H9 (cell line): ENCODE measurements around the gene CEP131. TPM values are rescaled to one million over a fixed set of nuclear protein-coding genes. Genes with fewer than 3 reads are reported as not detected.

Experiments used
- DNase-seq: peaks from one replicate; pipeline ENCODE4 v3.0.0-alpha.2; 2017
- H2AFZ ChIP-seq: one replicate; pipeline ENCODE4 v1.6.1; 2013; ENCODE audit warnings: mild to moderate bottlenecking, low read length, control low read depth, moderate library complexity
- H2AK5ac ChIP-seq: 2 replicates; pipeline ENCODE4 v1.6.1; 2013; ENCODE audit warnings: low read length, control low read depth, mixed read lengths; ENCODE audit not compliant: insufficient read length
- H2BK120ac ChIP-seq: one replicate; pipeline ENCODE4 v1.6.1; 2013; ENCODE audit warnings: low read depth, mild to moderate bottlenecking, low read length, control low read depth, inconsistent platforms; ENCODE audit not compliant: poor library complexity, severe bottlenecking
- H2BK12ac ChIP-seq: 2 replicates; pipeline ENCODE4 v1.6.1; 2013; ENCODE audit warnings: low read length, control low read depth, mixed read lengths, low read depth; ENCODE audit not compliant: insufficient read length
- H2BK15ac ChIP-seq: 2 replicates; pipeline ENCODE4 v1.6.1; 2013; ENCODE audit warnings: low read depth, low read length, control low read depth
- H2BK20ac ChIP-seq: one replicate; pipeline ENCODE4 v1.6.1; 2013; ENCODE audit warnings: low read depth, mild to moderate bottlenecking, low read length, control low read depth, inconsistent platforms; ENCODE audit not compliant: poor library complexity, severe bottlenecking
- H2BK5ac ChIP-seq: 2 replicates; pipeline ENCODE4 v1.6.1; 2013; ENCODE audit warnings: low read length, control low read depth, mixed read lengths; ENCODE audit not compliant: insufficient read length
- H3K14ac ChIP-seq: 2 replicates; pipeline ENCODE4 v1.6.1; 2013; ENCODE audit warnings: low read length, control low read depth; ENCODE audit not compliant: insufficient read depth
- H3K18ac ChIP-seq: 2 replicates; pipeline ENCODE4 v1.6.1; 2013; ENCODE audit warnings: low read depth, mild to moderate bottlenecking, mixed read lengths, low read length, control low read depth; ENCODE audit not compliant: insufficient read length
- H3K23ac ChIP-seq: 2 replicates; pipeline ENCODE4 v1.6.1; 2013; ENCODE audit warnings: low read length, control low read depth, mixed read lengths, low read depth; ENCODE audit not compliant: insufficient read length
- H3K23me2 ChIP-seq: 2 replicates; pipeline ENCODE4 v1.6.1; 2013; ENCODE audit warnings: low read depth, mild to moderate bottlenecking, mixed read lengths, low read length, control low read depth; ENCODE audit not compliant: insufficient read length, poor library complexity, severe bottlenecking
- H3K27ac ChIP-seq: 2 replicates; pipeline ENCODE4 v1.5.1; 2013; ENCODE audit warnings: low read length, control low read depth, mixed read lengths, low read depth; ENCODE audit not compliant: insufficient read length
- H3K27me3 ChIP-seq: 2 replicates; pipeline ENCODE4 v1.6.1; 2013; ENCODE audit warnings: low read length, control low read depth, inconsistent platforms; ENCODE audit not compliant: insufficient read depth
- H3K4ac ChIP-seq: 2 replicates; pipeline ENCODE4 v1.6.1; 2013; ENCODE audit warnings: low read depth, mild to moderate bottlenecking, control low read depth, inconsistent platforms, low read length, moderate library complexity
- H3K4me1 ChIP-seq: 2 replicates; pipeline ENCODE4 v1.6.1; 2013; ENCODE audit warnings: low read length, control low read depth, inconsistent platforms; ENCODE audit not compliant: insufficient read depth
- H3K4me2 ChIP-seq: 2 replicates; pipeline ENCODE4 v1.6.1; 2013; ENCODE audit warnings: low read length, control low read depth, mixed read lengths; ENCODE audit not compliant: insufficient read length, insufficient read depth
- H3K56ac ChIP-seq: 2 replicates; pipeline ENCODE4 v1.6.1; 2013; ENCODE audit warnings: low read depth, mild to moderate bottlenecking, mixed read lengths, low read length, control low read depth; ENCODE audit not compliant: insufficient read length
- H3K79me1 ChIP-seq: 2 replicates; pipeline ENCODE4 v1.6.1; 2013; ENCODE audit warnings: low read depth, mild to moderate bottlenecking, moderate library complexity, low read length, control low read depth, inconsistent platforms; ENCODE audit not compliant: insufficient read depth, poor library complexity, severe bottlenecking
- H3K79me2 ChIP-seq: 2 replicates; pipeline ENCODE4 v1.6.1; 2013; ENCODE audit warnings: low read length, control low read depth, inconsistent platforms; ENCODE audit not compliant: insufficient read depth
- H3K9ac ChIP-seq: 2 replicates; pipeline ENCODE4 v1.6.1; 2013; ENCODE audit warnings: low read length, control low read depth, mixed read lengths; ENCODE audit not compliant: insufficient read length; ENCODE audit errors: extremely low read depth
- H3K9me3 ChIP-seq: one replicate; pipeline ENCODE4 v1.6.1; 2013; ENCODE audit warnings: low read depth, low read length, inconsistent platforms; ENCODE audit not compliant: control insufficient read depth
- H3T11ph ChIP-seq: one replicate; pipeline ENCODE4 v1.6.1; 2013; ENCODE audit warnings: mild to moderate bottlenecking, low read length, control low read depth, inconsistent platforms
- H4K20me1 ChIP-seq: one replicate; pipeline ENCODE4 v1.6.1; 2013; ENCODE audit not compliant: control insufficient read depth, insufficient read length, insufficient read depth
- H4K5ac ChIP-seq: 2 replicates; pipeline ENCODE4 v1.6.1; 2013; ENCODE audit warnings: low read depth, mild to moderate bottlenecking, mixed read lengths, low read length, control low read depth; ENCODE audit not compliant: insufficient read length
- H4K8ac ChIP-seq: replicated peaks from 2 replicates; pipeline ENCODE4 v1.6.1; 2013; ENCODE audit warnings: low read length, control low read depth, mixed read lengths, low read depth; ENCODE audit not compliant: insufficient read length
- H4K91ac ChIP-seq: 2 replicates; pipeline ENCODE4 v1.6.1; 2013; ENCODE audit warnings: low read depth, mild to moderate bottlenecking, moderate library complexity, mixed read lengths, low read length, control low read depth; ENCODE audit not compliant: insufficient read length
- H3K27ac Mint-ChIP-seq, 3 experiments: 2 replicates in 2 of 3; 3 replicates in 1 of 3; pipeline ENCODE4 v1.8.0; 2020 to 2021; ENCODE audit warnings: mixed read lengths in 3 of 3, mild to moderate bottlenecking in 1 of 3, moderate library complexity in 1 of 3
- H3K27me3 Mint-ChIP-seq: 2 replicates; pipeline ENCODE4 v1.8.0; 2021; ENCODE audit warnings: low read depth, mild to moderate bottlenecking, moderate library complexity, mixed read lengths
- H3K36me3 Mint-ChIP-seq, 3 experiments: 2 replicates in 2 of 3; 3 replicates in 1 of 3; pipeline ENCODE4 v1.8.0; 2020 to 2021; ENCODE audit warnings: low read depth in 3 of 3, mixed read lengths in 3 of 3; ENCODE audit not compliant: insufficient read depth in 1 of 3
- H3K4me1 Mint-ChIP-seq, 2 experiments: 2 replicates each; pipeline ENCODE4 v1.8.0; 2020; ENCODE audit warnings: mixed read lengths in 2 of 2
- H3K4me3 Mint-ChIP-seq, 2 experiments: 2 replicates in 1 of 2; 3 replicates in 1 of 2; pipeline ENCODE4 v1.8.0; 2020 to 2021; ENCODE audit warnings: mild to moderate bottlenecking in 2 of 2, mixed read lengths in 2 of 2, moderate library complexity in 1 of 2
- H3K9me3 Mint-ChIP-seq, 2 experiments: 2 replicates in 1 of 2; 3 replicates in 1 of 2; pipeline ENCODE4 v1.8.0; 2020; ENCODE audit warnings: mild to moderate bottlenecking in 2 of 2, mixed read lengths in 2 of 2, moderate library complexity in 1 of 2
- CTCF ChIP-seq: fragments of 200-600 bp; sonication (generic); conservative IDR thresholded peaks from 3 replicates; pipeline ENCODE4 v1.8.0; 2021; ENCODE audit warnings: antibody characterized with exemption, mild to moderate bottlenecking
- WGBS: extraction: QIAGEN DNeasy Blood & Tissue Kit; methylation state at CpG from one replicate; pipeline ENCODE4 v1.1.7; 2013; ENCODE audit warnings: missing lambda C conversion rate, low lambda C conversion rate, mixed read lengths; ENCODE audit not compliant: insufficient read length; ENCODE audit errors: extremely low coverage; 5-methylcytosine and 5-hydroxymethylcytosine counted together
- total RNA-seq: library from RNA; stranded (reverse); gene quantifications from 2 replicates; pipeline ENCODE4 v1.2.1, GENCODE V29; 2021

CEP131 gene
- total RNA-seq, 1 experiment from 2014 or later: 16.3 TPM

- Histone ChIP-seq H3K27ac (no peak overlapping the region), H2BK20ac (no peak overlapping the region), H2AK5ac (no peak overlapping the region), H3K9ac (no peak overlapping the region), H3K4ac (no peak overlapping the region), H3K9me3 (no peaks in the 10 kb centered on the region), H3K79me2 (no peaks in the 10 kb centered on the region; the same call in 1 of the 2 replicates), H4K20me1 (peaks cover 3% of the 10 kb centered on the region), H3T11ph (no peak overlapping the region), H2BK12ac (no peak overlapping the region), H4K5ac (no peak overlapping the region), H2BK120ac (no peak overlapping the region), H3K4me1 (no peaks in the 10 kb centered on the region), H4K8ac (no peak overlapping the region), H3K27me3 (no peaks in the 10 kb centered on the region), H2BK15ac (no peak overlapping the region), H3K18ac (no peak overlapping the region), H3K23me2 (peaks cover 10% of the 10 kb centered on the region), H3K79me1 (peaks cover 3% of the 10 kb centered on the region), H2BK5ac (no peak overlapping the region), H3K4me2 (no peak overlapping the region), H3K14ac (no peak overlapping the region), H2AFZ (no peak overlapping the region), H3K23ac (no peak overlapping the region), H3K56ac (no peak overlapping the region), H4K91ac (no peak overlapping the region)
- TF ChIP-seq CTCF: no peak
- WGBS: no CpG with 5 or more reads among the region's 10 CpGs
- Mint-ChIP-seq H3K4me3 (no peak overlapping the region), H3K4me1 (peaks cover 13 to 25% of the 10 kb centered on the region in 2 experiments), H3K27ac (no peak overlapping the region), H3K27me3 (peaks cover 3% of the 10 kb centered on the region), H3K36me3 (peaks cover 2 to 15% (median 9%) of the 10 kb centered on the region in 3 experiments; a peak in 6 of 7 replicates), H3K9me3 (no peaks in the 10 kb centered on the region; a peak in 1 of 5 replicates)
- no peak for DNase-seq
These were observed 20.5 kb upstream of the CEP131 start for GRCh38 chr17:81243333-81243664.
